Fibroblast of skin of left biceps (primary cell): ENCODE results near the gene TTC21A.

ENCODE experiments used
- DNase-seq, 2 experiments: peaks; one replicate each; pipeline ENCODE4 v3.0.0-alpha.2; 2013; ENCODE audit warnings: low read depth in 2 of 2

The TTC21A gene

GRCh38 chr3:39099242-39099641 lies 8.2 kb upstream of the TTC21A start:
- DNase-seq, result no peak

GRCh38 chr3:39099738-39100499 lies 7.6 kb upstream of the TTC21A start:
- DNase-seq, result no peak

- no peak for DNase-seq
Observed at GRCh38 chr3:39100500-39100886, 7.0 kb upstream of the TTC21A start.

- DNase-seq, result no peak
Observed at GRCh38 chr3:39101022-39101689, 6.3 kb upstream of the TTC21A start.

GRCh38 chr3:39102504-39103323 lies 4.8 kb upstream of the TTC21A start:
- DNase-seq, result no peak

- no peak for DNase-seq
Observed at GRCh38 chr3:39103324-39103693, 4.2 kb upstream of the TTC21A start.

- no peak for DNase-seq
Observed at GRCh38 chr3:39103791-39104552, 3.5 kb upstream of the TTC21A start.

GRCh38 chr3:39104961-39105686 lies 2.4 kb upstream of the TTC21A start:
- no peak for DNase-seq

- no peak for DNase-seq
Observed at GRCh38 chr3:39105687-39106063, 1.8 kb upstream of the TTC21A start.

- no peak for DNase-seq
Observed at GRCh38 chr3:39106281-39106811, 1.1 kb upstream of the TTC21A start.

GRCh38 chr3:39106851-39107387 lies 561 bp upstream of the TTC21A start:
- DNase-seq, result no peak

GRCh38 chr3:39108200-39108710 lies 775 bp downstream of the TTC21A start:
- no peak for DNase-seq

GRCh38 chr3:39109086-39109485 lies 1.6 kb downstream of the TTC21A start:
- no peak for DNase-seq

GRCh38 chr3:39110041-39110639 lies 2.7 kb downstream of the TTC21A start:
- no peak for DNase-seq

- DNase-seq, result no peak
Observed at GRCh38 chr3:39112113-39112512, 4.6 kb downstream of the TTC21A start.

GRCh38 chr3:39112535-39112934 lies 5.1 kb downstream of the TTC21A start:
- no peak for DNase-seq

- no peak for DNase-seq
Observed at GRCh38 chr3:39113291-39113690, 5.8 kb downstream of the TTC21A start.

GRCh38 chr3:39114456-39114855 lies 7.0 kb downstream of the TTC21A start:
- DNase-seq, result no peak

GRCh38 chr3:39115870-39116269 lies 8.4 kb downstream of the TTC21A start:
- DNase-seq, result no peak

- DNase-seq, result no peak
Observed at GRCh38 chr3:39118079-39118478, 10.6 kb downstream of the TTC21A start.
